IMR-90 (cell line): Measurements from ENCODE around the gene RBM8A. TPM values are rescaled to one million over a fixed set of nuclear protein-coding genes. Genes with fewer than 3 reads are reported as not detected.
A peak's percentile ranks its signal among the peaks of the same experiment; 100 is the strongest.

ENCODE experiments used
- ATAC-seq: fragments of 200-7000 bp; cut with Tn5 transposase; 2 replicates; pipeline ENCODE4 v1.9.1; 2020; ENCODE audit warnings: low read depth, mild to moderate bottlenecking, moderate library complexity
- BruUV-seq: library from RNA; stranded (reverse); fragments of 400-500 nt; replicated peaks from 2 replicates; lab custom pipeline; 2021; lab: Mats Ljungman, UMichigan
- CTCF ChIA-PET: fragments of 300-600 bp; formaldehyde crosslinking; extraction: SDS; loops from one replicate; lab custom pipeline; 2021; ENCODE audit warnings: antibody characterized with exemption; lab: Yijun Ruan, JAX
- POLR2A ChIA-PET: fragments of 300-600 bp; sonication (Branson Sonifier 250); formaldehyde crosslinking; loops from one replicate; lab custom pipeline; 2022; ENCODE audit warnings: antibody characterized with exemption; ENCODE audit not compliant: unreplicated experiment; lab: Charles Lee
- DNase-seq: peaks from one replicate; pipeline ENCODE4 v3.0.0; 2013
- H2AFZ ChIP-seq: replicated peaks from 2 replicates; pipeline ENCODE3; 2013; ENCODE audit warnings: low read length, mild to moderate bottlenecking; ENCODE audit not compliant: poor library complexity
- H2AK5ac ChIP-seq: 2 replicates; pipeline ENCODE4 v1.6.1; 2013; ENCODE audit warnings: low read depth, low read length, inconsistent platforms
- H2AK9ac ChIP-seq: replicated peaks from 2 replicates; pipeline ENCODE3; 2013; ENCODE audit warnings: mild to moderate bottlenecking, low read depth, low read length, moderate library complexity; ENCODE audit not compliant: poor library complexity
- H2BK120ac ChIP-seq: 2 replicates; pipeline ENCODE4 v1.6.1; 2013; ENCODE audit warnings: low read depth, low read length, inconsistent platforms
- H2BK15ac ChIP-seq: 3 replicates; pipeline ENCODE4 v1.6.1; 2013; ENCODE audit warnings: low read depth, low read length, inconsistent platforms
- H2BK20ac ChIP-seq: 2 replicates; pipeline ENCODE4 v1.6.1; 2013; ENCODE audit warnings: low read depth, mild to moderate bottlenecking, inconsistent platforms, low read length, moderate library complexity
- H2BK5ac ChIP-seq: 2 replicates; pipeline ENCODE4 v1.6.1; 2013; ENCODE audit warnings: mild to moderate bottlenecking, low read depth, low read length, inconsistent platforms; ENCODE audit not compliant: poor library complexity, severe bottlenecking
- H3K14ac ChIP-seq: replicated peaks from 2 replicates; pipeline ENCODE4 v1.6.1; 2013; ENCODE audit warnings: low read depth, low read length, inconsistent platforms
- H3K18ac ChIP-seq: 2 replicates; pipeline ENCODE4 v1.6.1; 2013; ENCODE audit warnings: low read depth, low read length, control low read depth
- H3K23ac ChIP-seq: 2 replicates; pipeline ENCODE4 v1.6.1; 2013; ENCODE audit warnings: low read depth, low read length, inconsistent platforms
- H3K27ac ChIP-seq: 2 replicates; pipeline ENCODE4 v1.5.1; 2013; ENCODE audit warnings: mild to moderate bottlenecking, control low read depth, low read length; ENCODE audit not compliant: insufficient read depth
- H3K27me3 ChIP-seq: 2 replicates; pipeline ENCODE4 v1.6.1; 2013; ENCODE audit warnings: low read length; ENCODE audit not compliant: control insufficient read depth, insufficient read depth
- H3K36me3 ChIP-seq: 2 replicates; pipeline ENCODE4 v1.6.1; 2013; ENCODE audit warnings: low read length, mixed read lengths; ENCODE audit not compliant: control insufficient read depth, insufficient read depth
- H3K4ac ChIP-seq: 2 replicates; pipeline ENCODE4 v1.6.1; 2013; ENCODE audit warnings: low read depth, low read length, inconsistent platforms
- H3K4me1 ChIP-seq: 2 replicates; pipeline ENCODE4 v1.6.1; 2013; ENCODE audit warnings: low read length, mixed read lengths; ENCODE audit not compliant: control insufficient read depth, insufficient read depth
- H3K4me2 ChIP-seq: 2 replicates; pipeline ENCODE4 v1.6.1; 2013; ENCODE audit warnings: low read depth, mild to moderate bottlenecking, control low read depth, low read length, moderate library complexity
- H3K4me3 ChIP-seq: 2 replicates; pipeline ENCODE4 v1.5.1; 2013; ENCODE audit warnings: low read depth, mild to moderate bottlenecking, control low read depth, low read length, moderate library complexity; ENCODE audit not compliant: insufficient read depth
- H3K56ac ChIP-seq: 2 replicates; pipeline ENCODE4 v1.6.1; 2013; ENCODE audit warnings: low read length, inconsistent platforms; ENCODE audit not compliant: insufficient read depth; ENCODE audit errors: extremely low read depth
- H3K79me1 ChIP-seq, 2 experiments: 2 replicates each; pipeline ENCODE4 v1.6.1; 2013; ENCODE audit warnings: low read length in 2 of 2, inconsistent platforms in 1 of 2, low read depth in 1 of 2
- H3K9ac ChIP-seq: 2 replicates; pipeline ENCODE4 v1.6.1; 2013; ENCODE audit warnings: low read depth, low read length, control low read depth
- H3K9me1 ChIP-seq: 2 replicates; pipeline ENCODE4 v1.6.1; 2013; ENCODE audit warnings: low read length, inconsistent platforms; ENCODE audit not compliant: insufficient read depth
- H3K9me3 ChIP-seq: 2 replicates; pipeline ENCODE4 v1.6.1; 2013; ENCODE audit warnings: low read length; ENCODE audit not compliant: control insufficient read depth, insufficient read depth
- H4K20me1 ChIP-seq: 2 replicates; pipeline ENCODE4 v1.6.1; 2013; ENCODE audit warnings: low read length, inconsistent platforms; ENCODE audit not compliant: insufficient read depth
- H4K5ac ChIP-seq: 2 replicates; pipeline ENCODE4 v1.6.1; 2013; ENCODE audit warnings: mild to moderate bottlenecking, low read depth, low read length, control low read depth
- H4K8ac ChIP-seq, 2 experiments: 2 replicates each; pipeline ENCODE4 v1.6.1; 2013; ENCODE audit warnings: low read depth in 2 of 2, low read length in 2 of 2, control low read depth in 1 of 2, inconsistent platforms in 1 of 2
- H4K91ac ChIP-seq: 2 replicates; pipeline ENCODE4 v1.6.1; 2013; ENCODE audit warnings: low read depth, low read length, inconsistent platforms; ENCODE audit not compliant: insufficient read depth
- CEBPB ChIP-seq: IDR thresholded peaks from 2 replicates; pipeline ENCODE4 v1.6.1; 2012; ENCODE audit warnings: low read depth, low read length, improper control_type of control experiment
- FOS ChIP-seq: fragments of 150-350 bp; IDR thresholded peaks from 2 replicates; pipeline ENCODE4 v1.6.1; 2016; ENCODE audit warnings: low read depth, low read length
- MAFK ChIP-seq: IDR thresholded peaks from 2 replicates; pipeline ENCODE4 v1.6.1; 2012; ENCODE audit warnings: low read depth, low read length, improper control_type of control experiment
- WGBS, 2 experiments: methylation state at CpG; one replicate each; pipeline versions ENCODE4 v1.1.5 to v1.1.7; 2013; ENCODE audit warnings: missing lambda C conversion rate in 2 of 2; ENCODE audit not compliant: insufficient read length in 1 of 2; ENCODE audit errors: extremely low coverage in 2 of 2; 5-methylcytosine and 5-hydroxymethylcytosine counted together
- dilution Hi-C: fragments of 300-500 bp; cut with HindIII; formaldehyde crosslinking; loops from one replicate; pipeline ENCODE4 v1.14.3; 2018; ENCODE audit warnings: low sequenced_read_pairs; ENCODE audit not compliant: unreplicated experiment
- in situ Hi-C: fragments of 300-500 bp; cut with MboI; formaldehyde crosslinking; loops from 3 replicates; pipeline ENCODE4 v1.14.3; 2019; ENCODE audit warnings: low sequenced_read_pairs, inconsistent platforms, mixed read lengths
- intact Hi-C: fragments of 100-400 bp; cut with micrococcal nuclease; formaldehyde crosslinking; loops from 2 replicates; pipeline ENCODE4 v1.10.0; 2022
- polyA plus RNA-seq, 3 experiments: library from polyadenylated mRNA; depleted of rRNA; stranded (reverse); fragments of >200 nt; gene quantifications; 2 replicates each; pipeline ENCODE4 v1.2.3, GENCODE V29; 2012; ENCODE audit warnings: low replicate concordance in 1 of 3
- total RNA-seq: library from RNA; depleted of rRNA; stranded (reverse); fragments of >200 nt; gene quantifications from 2 replicates; pipeline ENCODE4 v1.2.3, GENCODE V29; 2012

RBM8A gene
- total and polyA plus RNA-seq, 2 of the 4 experiments (the other 2 are of a cell fraction) = 94.1 to 251 TPM

DNA sequence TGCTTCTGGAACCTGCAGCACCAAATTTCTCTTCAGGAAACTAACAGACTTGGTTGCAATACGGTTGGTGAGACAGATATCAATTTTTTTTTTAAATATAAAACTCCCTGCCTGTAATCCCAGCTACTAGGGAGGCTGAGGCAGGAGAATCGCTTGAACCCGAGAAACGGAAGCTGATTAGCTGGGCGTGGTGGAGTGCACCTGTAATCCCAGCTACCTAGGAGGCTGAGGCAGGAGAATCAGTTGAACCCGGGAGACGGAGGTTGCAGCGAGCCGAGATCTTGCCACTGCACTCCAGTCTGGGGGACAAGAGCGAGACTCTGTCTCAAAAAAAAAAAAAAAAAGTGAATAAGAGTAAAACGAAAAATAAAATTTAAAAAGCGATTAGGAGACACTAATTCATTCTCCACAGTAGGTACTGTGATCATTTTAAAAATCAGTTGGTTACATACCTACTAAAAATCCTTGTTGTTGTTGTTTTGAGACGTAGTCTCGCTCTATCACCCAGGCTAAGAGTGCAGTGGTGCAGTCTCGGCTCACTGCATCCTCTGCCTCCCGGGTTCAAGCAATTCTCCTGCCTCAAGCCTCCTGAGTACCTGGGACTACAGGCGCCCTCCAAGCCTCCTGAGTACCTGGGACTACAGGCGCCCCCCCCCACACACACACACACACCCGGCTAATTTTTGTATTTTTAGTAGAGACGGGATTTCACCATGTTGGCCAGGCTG, 796 bp upstream of the RBM8A start:
- Histone ChIP-seq H3K4ac (peak overlapping the region; percentile 89), H4K5ac (peak overlapping the region; percentile 95), H3K9me3 (no peaks in the 10 kb centered on the region), H2BK5ac (peak overlapping the region; percentile 92), H2BK15ac (no peak overlapping the region), H3K27me3 (no peaks in the 10 kb centered on the region), H3K36me3 (peaks cover 6% of the 10 kb centered on the region), H2AK9ac (peak overlapping the region; percentile 80), H3K9ac (peak overlapping the region; percentile 96), H4K8ac (peak overlapping the region; percentile 96 to 97), H3K56ac (peak overlapping the region; percentile 97), H3K23ac (peak overlapping the region; percentile 86), H3K4me2 (peak overlapping the region; percentile 81), H3K4me1 (peaks cover 3% of the 10 kb centered on the region), H3K27ac (peak overlapping the region; percentile 83), H3K14ac (peak overlapping the region; percentile 87), H4K20me1 (no peaks in the 10 kb centered on the region), H2BK20ac (no peak overlapping the region), H3K18ac (peak overlapping the region; percentile 86; the same call in 1 of the 2 replicates), H4K91ac (peak overlapping the region; percentile 79), H3K79me1 (peaks cover 18 to 27% of the 10 kb centered on the region in 2 experiments; a peak in 3 of 4 replicates), H3K9me1 (peaks cover 4% of the 10 kb centered on the region; the same call in 1 of the 2 replicates), H2AK5ac (peak overlapping the region; percentile 73), H2AFZ (peak overlapping the region; percentile 91), H3K4me3 (peak overlapping the region; percentile 76), H2BK120ac (peak overlapping the region; percentile 35; the same call in 1 of the 2 replicates)
- DNase-seq (no peak), ATAC-seq (no peak)
- dilution Hi-C loops (no loop called here), in situ Hi-C loops (no loop called here), intact Hi-C loops (loop anchor here (2.0 kb wide), 3 partner anchors 29 to 69 kb away; partner anchors contain the start of genes ANKRD34A, POLR3GL and TXNIP)
- ChIA-PET POLR2A (interaction anchor here (0.7 to 0.9 kb wide), 3 partner anchors 36 to 51 kb away, joined by 3 to 4 read pairs (median 3); no protein-coding TSS in a partner anchor), CTCF (interaction anchor here (0.6 to 0.9 kb wide), 4 partner anchors 26 to 52 kb away, joined by 3 to 5 read pairs (median 3); partner anchors contain the start of genes ANKRD34A and POLR3GL)
- WGBS, 2 experiments = 88% methylated on average over 3 of the region's 20 CpGs; no CpG with 5 or more reads in 1 of the 2 experiments
- no TSS peak for BruUV-seq
- TF ChIP-seq CEBPB (no peak), MAFK (no peak), FOS (no peak)
